HFFc6 (cell line): ENCODE measurements around the gene GRAMD1B. TPM values are rescaled to one million over a fixed set of nuclear protein-coding genes. Genes with fewer than 3 reads are reported as not detected.

ENCODE experiments used
- DNase-seq: peaks from one replicate; pipeline ENCODE4 v3.0.0-alpha.2; 2018
- H3K27ac Mint-ChIP-seq: 2 replicates; pipeline ENCODE4 v1.8.0; 2020; ENCODE audit warnings: mild to moderate bottlenecking, mixed read lengths
- H3K27me3 Mint-ChIP-seq: 2 replicates; pipeline ENCODE4 v1.8.0; 2021; ENCODE audit warnings: mild to moderate bottlenecking, moderate library complexity, mixed read lengths; ENCODE audit not compliant: insufficient read depth
- H3K36me3 Mint-ChIP-seq: 2 replicates; pipeline ENCODE4 v1.8.0; 2021; ENCODE audit warnings: low read depth, mixed read lengths
- H3K4me1 Mint-ChIP-seq: 2 replicates; pipeline ENCODE4 v1.8.0; 2020; ENCODE audit warnings: low read depth, mixed read lengths
- H3K4me3 Mint-ChIP-seq: 2 replicates; pipeline ENCODE4 v1.8.0; 2020; ENCODE audit warnings: mild to moderate bottlenecking, moderate library complexity, mixed read lengths
- H3K9me3 Mint-ChIP-seq: 2 replicates; pipeline ENCODE4 v1.8.0; 2020; ENCODE audit warnings: mild to moderate bottlenecking, mixed read lengths
- total RNA-seq, 6 experiments: library from RNA; stranded (reverse); fragmentation: NEBNext Ultra II Directional; extraction: Animal tissue kit (Norgen Biotek cat#: 25700); gene quantifications; 2 replicates in 1 of 6; 3 replicates in 5 of 6; pipeline ENCODE4 v1.2.3, GENCODE V29; 2021
- TF ChIP-seq, protein P1 (sequence below): fragments of 200-600 bp; sonication (generic); IDR thresholded peaks from 2 replicates; pipeline ENCODE4 v1.5.0; 2021; ENCODE audit warnings: antibody characterized with exemption, mild to moderate bottlenecking

The GRAMD1B gene
- total RNA-seq, 6 experiments from 2014 or later, result 46.1 to 54.5 (median 51.3) TPM

DNA sequence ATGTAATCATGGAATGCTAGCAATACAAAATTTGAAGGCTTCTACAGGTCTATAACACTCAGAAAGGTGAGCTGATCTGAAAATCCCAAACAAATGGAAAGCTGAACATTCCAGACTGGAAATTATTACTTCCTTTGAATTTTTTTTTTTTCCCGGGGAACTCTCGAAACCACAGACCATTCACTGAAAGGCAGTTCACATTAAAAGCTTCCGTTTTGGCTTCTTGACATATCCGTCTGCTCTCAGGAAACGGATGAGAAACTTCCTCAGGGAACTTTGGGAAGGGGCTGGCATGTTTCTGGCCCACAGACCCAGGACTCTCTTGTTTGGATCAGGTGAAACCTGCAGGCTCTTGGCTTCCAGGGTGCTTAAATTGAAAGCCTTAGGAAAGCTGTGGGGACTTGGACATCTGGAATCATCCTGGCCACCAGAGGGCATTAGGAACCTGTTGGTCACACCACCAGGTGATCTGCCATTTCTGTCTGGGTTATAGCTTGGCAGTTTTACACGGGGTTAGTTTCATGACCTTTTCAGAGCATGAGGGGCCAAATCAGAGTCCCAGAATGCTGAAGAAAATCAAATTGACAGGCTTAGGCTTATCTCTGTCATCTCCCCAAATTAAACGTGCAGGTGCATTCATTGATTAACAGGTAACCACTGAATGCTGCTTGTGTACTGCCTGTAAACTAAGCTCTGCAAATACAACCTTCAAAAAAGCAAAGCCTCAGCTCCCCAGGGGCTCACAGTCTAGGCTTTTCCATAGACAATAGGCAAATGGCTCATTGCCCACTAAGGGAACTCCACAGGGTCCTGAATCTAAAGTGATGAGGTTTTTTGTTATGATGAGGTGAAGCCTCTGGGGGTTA lies 22.7 kb upstream of the GRAMD1B start:
- H3K36me3 Mint-ChIP-seq, result no peaks in the 10 kb centered on the region
- peaks cover 4% of the 10 kb centered on the region for H3K27me3 Mint-ChIP-seq
- DNase-seq, result peak; percentile 65
- H3K4me1 Mint-ChIP-seq, result peaks cover 25% of the 10 kb centered on the region
- H3K27ac Mint-ChIP-seq, result no peak overlapping the region
- TF ChIP-seq, protein P1, sequence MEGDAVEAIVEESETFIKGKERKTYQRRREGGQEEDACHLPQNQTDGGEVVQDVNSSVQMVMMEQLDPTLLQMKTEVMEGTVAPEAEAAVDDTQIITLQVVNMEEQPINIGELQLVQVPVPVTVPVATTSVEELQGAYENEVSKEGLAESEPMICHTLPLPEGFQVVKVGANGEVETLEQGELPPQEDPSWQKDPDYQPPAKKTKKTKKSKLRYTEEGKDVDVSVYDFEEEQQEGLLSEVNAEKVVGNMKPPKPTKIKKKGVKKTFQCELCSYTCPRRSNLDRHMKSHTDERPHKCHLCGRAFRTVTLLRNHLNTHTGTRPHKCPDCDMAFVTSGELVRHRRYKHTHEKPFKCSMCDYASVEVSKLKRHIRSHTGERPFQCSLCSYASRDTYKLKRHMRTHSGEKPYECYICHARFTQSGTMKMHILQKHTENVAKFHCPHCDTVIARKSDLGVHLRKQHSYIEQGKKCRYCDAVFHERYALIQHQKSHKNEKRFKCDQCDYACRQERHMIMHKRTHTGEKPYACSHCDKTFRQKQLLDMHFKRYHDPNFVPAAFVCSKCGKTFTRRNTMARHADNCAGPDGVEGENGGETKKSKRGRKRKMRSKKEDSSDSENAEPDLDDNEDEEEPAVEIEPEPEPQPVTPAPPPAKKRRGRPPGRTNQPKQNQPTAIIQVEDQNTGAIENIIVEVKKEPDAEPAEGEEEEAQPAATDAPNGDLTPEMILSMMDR, result peak; percentile 92
- peak overlapping the region; percentile 79 for H3K4me3 Mint-ChIP-seq
- no peaks in the 10 kb centered on the region for H3K9me3 Mint-ChIP-seq

GRCh38 chr11:123407996-123408597 lies 22.0 kb upstream of the GRAMD1B start:
- H3K27me3 Mint-ChIP-seq, result peaks cover 4% of the 10 kb centered on the region
- H3K4me3 Mint-ChIP-seq, result no peak overlapping the region
- TF ChIP-seq, protein P1, result no peak
- no peaks in the 10 kb centered on the region for H3K36me3 Mint-ChIP-seq
- H3K9me3 Mint-ChIP-seq, result no peaks in the 10 kb centered on the region
- no peak for DNase-seq
- peaks cover 27% of the 10 kb centered on the region for H3K4me1 Mint-ChIP-seq
- no peak overlapping the region for H3K27ac Mint-ChIP-seq

- no peak overlapping the region for H3K27ac Mint-ChIP-seq
- DNase-seq, result no peak
- TF ChIP-seq, protein P1, result no peak
- peaks cover 4% of the 10 kb centered on the region for H3K27me3 Mint-ChIP-seq
- H3K9me3 Mint-ChIP-seq, result no peaks in the 10 kb centered on the region
- H3K4me1 Mint-ChIP-seq, result peaks cover 34% of the 10 kb centered on the region
- H3K4me3 Mint-ChIP-seq, result no peak overlapping the region
- H3K36me3 Mint-ChIP-seq, result no peaks in the 10 kb centered on the region
Observed at GRCh38 chr11:123408619-123409455, 21.2 kb upstream of the GRAMD1B start.

DNA sequence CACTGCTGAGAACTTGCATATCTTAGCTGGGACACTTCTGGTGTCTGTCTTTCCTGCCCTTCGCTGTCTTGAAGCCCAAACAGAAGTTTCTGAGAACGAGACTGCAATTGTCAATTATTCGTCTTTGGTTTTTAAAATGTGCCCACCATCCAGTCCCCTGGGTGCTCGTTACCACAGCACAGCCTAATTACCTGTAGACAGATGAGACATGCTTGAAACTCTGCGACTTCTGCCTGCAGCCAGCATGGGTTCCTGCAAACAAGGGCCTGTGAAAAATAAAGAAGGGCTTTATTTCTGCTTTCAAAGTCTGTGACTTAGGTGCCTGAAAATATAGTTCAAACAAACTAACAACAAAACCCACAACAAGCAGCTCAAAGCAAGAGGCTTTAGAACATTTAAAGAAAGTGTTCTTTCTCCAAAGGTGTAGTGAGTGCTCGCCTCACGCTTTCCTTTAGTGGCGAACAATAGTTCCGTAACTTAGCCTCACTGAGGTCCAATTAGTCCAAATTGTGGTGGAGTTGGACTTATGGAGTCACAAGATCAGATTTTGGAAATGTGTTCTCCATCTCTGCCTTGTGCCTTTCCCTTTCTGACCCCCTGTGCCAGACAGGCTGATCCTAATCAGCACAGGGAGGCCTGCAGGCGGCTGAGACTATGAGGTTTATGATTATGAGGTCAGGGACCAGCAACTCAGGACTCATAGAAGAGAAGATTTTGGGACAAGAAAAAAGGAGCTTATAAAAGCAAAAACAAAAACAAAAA lies 20.4 kb upstream of the GRAMD1B start:
- Mint-ChIP-seq H3K27me3 (peaks cover 4% of the 10 kb centered on the region), H3K36me3 (no peaks in the 10 kb centered on the region), H3K4me3 (no peak overlapping the region), H3K27ac (no peak overlapping the region), H3K4me1 (peaks cover 35% of the 10 kb centered on the region), H3K9me3 (no peaks in the 10 kb centered on the region)
- DNase-seq, result no peak
- TF ChIP-seq, protein P1, result no peak

GRCh38 chr11:123410218-123410549 lies 19.9 kb upstream of the GRAMD1B start:
- DNase-seq, result no peak
- Mint-ChIP-seq H3K36me3 (no peaks in the 10 kb centered on the region), H3K4me3 (no peak overlapping the region), H3K9me3 (no peaks in the 10 kb centered on the region), H3K27me3 (peaks cover 4% of the 10 kb centered on the region), H3K27ac (no peak overlapping the region), H3K4me1 (peaks cover 31% of the 10 kb centered on the region)
- TF ChIP-seq, protein P1, result no peak
